ENCODE data around the gene MAGEB17.

DNA sequence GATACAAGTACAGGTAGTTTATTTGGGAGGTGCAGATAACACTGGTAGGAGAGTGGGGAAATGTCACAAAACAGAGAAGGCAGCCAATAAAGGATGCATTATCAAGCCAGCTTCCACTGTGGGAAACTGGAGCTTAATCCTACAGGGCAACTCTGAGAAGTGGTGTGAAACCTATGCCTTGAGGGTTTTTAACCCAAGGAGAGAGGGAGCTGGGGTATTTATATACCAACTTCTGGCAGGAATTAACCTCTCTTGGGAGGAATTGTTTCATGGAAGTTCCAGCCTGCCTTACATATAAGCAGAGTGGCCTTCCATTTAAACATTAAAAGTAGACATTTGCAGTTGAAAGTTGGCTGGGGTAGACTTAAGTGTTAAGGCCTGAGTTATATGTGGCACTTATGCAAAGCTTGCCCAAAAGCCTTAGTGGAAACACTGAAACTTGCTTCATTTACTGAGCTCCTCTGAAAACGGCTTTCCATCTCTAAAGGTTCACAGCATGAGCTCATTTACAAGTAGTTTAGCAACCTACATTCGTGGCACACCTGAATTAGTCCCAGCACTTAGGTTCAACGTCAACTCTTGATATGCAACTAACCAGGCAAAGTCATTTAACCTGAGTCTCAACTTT, 19.2 kb downstream of the MAGEB17 start:
- TF ChIP-seq, protein P1, sequence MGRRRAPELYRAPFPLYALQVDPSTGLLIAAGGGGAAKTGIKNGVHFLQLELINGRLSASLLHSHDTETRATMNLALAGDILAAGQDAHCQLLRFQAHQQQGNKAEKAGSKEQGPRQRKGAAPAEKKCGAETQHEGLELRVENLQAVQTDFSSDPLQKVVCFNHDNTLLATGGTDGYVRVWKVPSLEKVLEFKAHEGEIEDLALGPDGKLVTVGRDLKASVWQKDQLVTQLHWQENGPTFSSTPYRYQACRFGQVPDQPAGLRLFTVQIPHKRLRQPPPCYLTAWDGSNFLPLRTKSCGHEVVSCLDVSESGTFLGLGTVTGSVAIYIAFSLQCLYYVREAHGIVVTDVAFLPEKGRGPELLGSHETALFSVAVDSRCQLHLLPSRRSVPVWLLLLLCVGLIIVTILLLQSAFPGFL (CRISPR knock-in tag; IDR thresholded peaks at IDR 0.05) = no peak
- TF ChIP-seq ZBTB2 (IDR thresholded peaks at IDR 0.05) (no peak), ZNF76 (CRISPR knock-in tag; IDR thresholded peaks at IDR 0.05; ENCODE audit: borderline replicate concordance) (no peak), PRDM10 (IDR thresholded peaks at IDR 0.05; ENCODE audit: partially characterized antibody) (no peak), ZBTB7A (IDR thresholded peaks at IDR 0.05; ENCODE audit: borderline replicate concordance, control insufficient read depth, low read depth, low read length) (no peak), RFX1 (IDR thresholded peaks at IDR 0.05) (no peak), U2AF2 (optimal IDR thresholded peaks at IDR 0.05; ENCODE audit: low read depth, low read length) (no peak), FOXK1 (CRISPR knock-in tag; IDR thresholded peaks at IDR 0.05; ENCODE audit: borderline replicate concordance) (no peak), RBBP5 (IDR thresholded peaks at IDR 0.05; ENCODE audit: borderline replicate concordance, insufficient read depth, low read length, poor library complexity, severe bottlenecking) (no peak), HNRNPK (IDR thresholded peaks at IDR 0.05; ENCODE audit: low read depth, low read length, poor library complexity, severe bottlenecking) (no peak), SAP30 (IDR thresholded peaks at IDR 0.05; ENCODE audit: borderline replicate concordance, insufficient read depth, low read depth, low read length, poor library complexity, severe bottlenecking) (no peak), ATF4 (CRISPR knock-in tag; IDR thresholded peaks at IDR 0.05) (no peak)
- TF ChIP-seq, protein P2, sequence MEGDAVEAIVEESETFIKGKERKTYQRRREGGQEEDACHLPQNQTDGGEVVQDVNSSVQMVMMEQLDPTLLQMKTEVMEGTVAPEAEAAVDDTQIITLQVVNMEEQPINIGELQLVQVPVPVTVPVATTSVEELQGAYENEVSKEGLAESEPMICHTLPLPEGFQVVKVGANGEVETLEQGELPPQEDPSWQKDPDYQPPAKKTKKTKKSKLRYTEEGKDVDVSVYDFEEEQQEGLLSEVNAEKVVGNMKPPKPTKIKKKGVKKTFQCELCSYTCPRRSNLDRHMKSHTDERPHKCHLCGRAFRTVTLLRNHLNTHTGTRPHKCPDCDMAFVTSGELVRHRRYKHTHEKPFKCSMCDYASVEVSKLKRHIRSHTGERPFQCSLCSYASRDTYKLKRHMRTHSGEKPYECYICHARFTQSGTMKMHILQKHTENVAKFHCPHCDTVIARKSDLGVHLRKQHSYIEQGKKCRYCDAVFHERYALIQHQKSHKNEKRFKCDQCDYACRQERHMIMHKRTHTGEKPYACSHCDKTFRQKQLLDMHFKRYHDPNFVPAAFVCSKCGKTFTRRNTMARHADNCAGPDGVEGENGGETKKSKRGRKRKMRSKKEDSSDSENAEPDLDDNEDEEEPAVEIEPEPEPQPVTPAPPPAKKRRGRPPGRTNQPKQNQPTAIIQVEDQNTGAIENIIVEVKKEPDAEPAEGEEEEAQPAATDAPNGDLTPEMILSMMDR (IDR thresholded peaks at IDR 0.05 in 2 of 3, conservative IDR thresholded peaks at IDR 0.05 in 1 of 3; ENCODE audit: insufficient read depth in 2 of 3, low read depth in 1 of 3, low read length in 3 of 3) = no peak
- TF ChIP-seq, protein P3, sequence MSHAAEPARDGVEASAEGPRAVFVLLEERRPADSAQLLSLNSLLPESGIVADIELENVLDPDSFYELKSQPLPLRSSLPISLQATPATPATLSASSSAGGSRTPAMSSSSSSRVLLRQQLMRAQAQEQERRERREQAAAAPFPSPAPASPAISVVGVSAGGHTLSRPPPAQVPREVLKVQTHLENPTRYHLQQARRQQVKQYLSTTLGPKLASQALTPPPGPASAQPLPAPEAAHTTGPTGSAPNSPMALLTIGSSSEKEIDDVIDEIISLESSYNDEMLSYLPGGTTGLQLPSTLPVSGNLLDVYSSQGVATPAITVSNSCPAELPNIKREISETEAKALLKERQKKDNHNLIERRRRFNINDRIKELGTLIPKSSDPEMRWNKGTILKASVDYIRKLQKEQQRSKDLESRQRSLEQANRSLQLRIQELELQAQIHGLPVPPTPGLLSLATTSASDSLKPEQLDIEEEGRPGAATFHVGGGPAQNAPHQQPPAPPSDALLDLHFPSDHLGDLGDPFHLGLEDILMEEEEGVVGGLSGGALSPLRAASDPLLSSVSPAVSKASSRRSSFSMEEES (CRISPR knock-in tag; IDR thresholded peaks at IDR 0.05) = no peak

Data from K562 (cell line).